Measurements from ENCODE around the gene BHMT2. TPM values are rescaled to one million over a fixed set of nuclear protein-coding genes. Genes with fewer than 3 reads are reported as not detected.

The BHMT2 gene
- total and polyA plus RNA-seq, 2 of the 13 experiments (the other 11 are each of a cell fraction or from before 2014, with no cell fraction given) = 13.8 to 18.8 TPM

GRCh38 chr5:79050498-79050897 is 19.1 kb upstream of the BHMT2 start:
- Histone ChIP-seq H3K9ac (ENCODE audit: insufficient read depth, low read depth, low read length) (no peak overlapping the region), H3K79me2 (ENCODE audit: insufficient read depth, low read length) (no peaks in the 10 kb centered on the region), H3K4me1 (ENCODE audit: insufficient read depth, low read length) (peaks cover 11% of the 10 kb centered on the region), H3K27ac (ENCODE audit: extremely low read length, insufficient read depth, low read length) (no peak overlapping the region), H4K20me1 (ENCODE audit: insufficient read depth, low read length) (no peaks in the 10 kb centered on the region), H2AFZ (ENCODE audit: low read length) (no peak overlapping the region), H3K4me3 (replicated peaks in 1 of 3; ENCODE audit: insufficient read depth in 1 of 3, low read depth in 2 of 3, low read length in 3 of 3) (no peak overlapping the region), H3K36me3 (replicated peaks in 1 of 2; ENCODE audit: control insufficient read depth in 1 of 2, insufficient read depth in 2 of 2, low read length in 2 of 2) (no peaks in the 10 kb centered on the region), H3K27me3 (ENCODE audit: control insufficient read depth in 1 of 2, insufficient read depth in 2 of 2, low read length in 2 of 2) (no peaks in the 10 kb centered on the region), H3K9me3 (ENCODE audit: low read length) (no peaks in the 10 kb centered on the region), H3K4me2 (ENCODE audit: low read depth, low read length) (no peak overlapping the region)
- DNase-seq (ENCODE audit: low spot score) (peak; percentile 36), FAIRE-seq (no peak), ATAC-seq (peak; percentile 63; the same call in 2 of the 3 replicates)
- in situ Hi-C loops (cut with HindIII; ENCODE audit: extremely low pct_ligation_motif_present, low pct_unique_long_range_greater_than_20kb) = no loop called here
- ChIA-PET CTCF (ENCODE audit: low intra/inter-chr PET ratio, low total read pairs) (no interaction called here), POLR2A (no interaction called here)
- WGBS (ENCODE audit: low lambda C conversion rate) = 21% methylated on average over 3 of the region's 3 CpGs
- TF ChIP-seq SIX4 (CRISPR knock-in tag; IDR thresholded peaks at IDR 0.05) (peak; percentile 63; the same call in 1 of the 2 replicates), HNF4A (CRISPR knock-in tag; IDR thresholded peaks at IDR 0.05) (peak; percentile 60), HMGA1 (CRISPR knock-in tag; conservative IDR thresholded peaks at IDR 0.05) (no peak), ZNF180 (CRISPR knock-in tag; IDR thresholded peaks at IDR 0.05; ENCODE audit: borderline replicate concordance, low read depth) (no peak), NR1H2 (CRISPR knock-in tag; IDR thresholded peaks at IDR 0.05; ENCODE audit: borderline replicate concordance, low read depth) (no peak), GMEB1 (CRISPR knock-in tag; IDR thresholded peaks at IDR 0.05; ENCODE audit: borderline replicate concordance) (no peak), MXI1 (IDR thresholded peaks at IDR 0.05; ENCODE audit: borderline replicate concordance, low read depth, low read length) (no peak), EED (CRISPR knock-in tag; IDR thresholded peaks at IDR 0.05) (no peak), HIVEP1 (CRISPR knock-in tag; IDR thresholded peaks at IDR 0.05) (no peak), ZNF136 (CRISPR knock-in tag; IDR thresholded peaks at IDR 0.05; ENCODE audit: low read depth) (no peak), RBFOX2 (IDR thresholded peaks at IDR 0.05; ENCODE audit: low read depth, low read length) (no peak), SMARCE1 (IDR thresholded peaks at IDR 0.05; ENCODE audit: borderline replicate concordance) (no peak), IKZF5 (CRISPR knock-in tag; IDR thresholded peaks at IDR 0.05) (no peak), POLR2A (IDR thresholded peaks at IDR 0.05; ENCODE audit: insufficient read depth in 1 of 2, low read depth in 2 of 2, low read length in 2 of 2) (no peak), PAXIP1 (CRISPR knock-in tag; conservative IDR thresholded peaks at IDR 0.05) (peak; percentile 31; the same call in 1 of the 2 replicates), HMG20A (CRISPR knock-in tag; IDR thresholded peaks at IDR 0.05; ENCODE audit: borderline replicate concordance) (no peak), SIX1 (CRISPR knock-in tag; IDR thresholded peaks at IDR 0.05; ENCODE audit: borderline replicate concordance) (peak; percentile 26; the same call in 1 of the 2 replicates), ZFP82 (CRISPR knock-in tag; IDR thresholded peaks at IDR 0.05; ENCODE audit: borderline replicate concordance) (no peak), ZMYM4 (CRISPR knock-in tag; IDR thresholded peaks at IDR 0.05) (0 out of 2 replicates have a peak, but pooled peaks have one; percentile 15), XRCC5 (optimal IDR thresholded peaks at IDR 0.05; ENCODE audit: low read length) (no peak), GABPA (IDR thresholded peaks at IDR 0.05; ENCODE audit: low read depth, low read length) (no peak), GABPA (CRISPR knock-in tag; IDR thresholded peaks at IDR 0.05; ENCODE audit: low read depth) (no peak), RARA (CRISPR knock-in tag; IDR thresholded peaks at IDR 0.05) (peak; percentile 28; the same call in 1 of the 2 replicates)
- intact Hi-C loops (cut with micrococcal nuclease; ENCODE audit: unreplicated experiment) = no loop called here
- BruUV-seq (replicated peaks) = no TSS peak
